C4-2B (cell line): Measurements from ENCODE around the gene ROS1.

ENCODE experiments used
- H3K27ac ChIP-seq: fragments of 450-650 bp; 2 replicates; pipeline ENCODE4 v1.5.1; 2017
- CTCF ChIP-seq: fragments of 450-650 bp; conservative IDR thresholded peaks from 2 replicates; pipeline ENCODE4 v1.5.1; 2017; ENCODE audit warnings: mild to moderate bottlenecking
- ZFX ChIP-seq: fragments of 450-650 bp; IDR thresholded peaks from 2 replicates; pipeline ENCODE4 v1.6.1; 2017

The ROS1 gene

GRCh38 chr6:117288083-117288715 lies 137.5 kb downstream of the ROS1 start:
- TF ChIP-seq CTCF (no peak), ZFX (no peak)
- H3K27ac ChIP-seq = no peak overlapping the region

DNA sequence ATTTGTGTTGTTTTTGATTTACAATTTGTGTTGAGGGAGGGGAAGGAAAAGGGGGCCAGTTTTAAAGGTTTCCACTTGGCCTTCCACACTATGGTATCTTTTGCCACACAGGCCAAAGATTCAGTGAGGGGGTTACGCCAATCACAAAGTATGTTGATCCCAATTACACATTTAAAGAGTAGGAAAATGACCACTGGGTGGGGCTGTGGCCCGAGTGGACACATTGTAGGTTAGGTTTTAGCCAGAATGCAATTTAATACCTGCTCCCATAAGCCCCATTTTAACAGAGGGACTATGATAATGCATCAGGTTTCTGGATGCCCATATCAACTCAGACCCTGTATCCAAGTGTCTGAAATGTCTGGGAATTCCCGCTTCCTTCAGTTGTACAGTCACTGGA lies 144.8 kb downstream of the ROS1 start:
- TF ChIP-seq ZFX (no peak), CTCF (peak; percentile 60)
- no peak overlapping the region for H3K27ac ChIP-seq

GRCh38 chr6:117276778-117277316 lies 148.9 kb downstream of the ROS1 start:
- TF ChIP-seq CTCF = no peak
- no peak for TF ChIP-seq ZFX
- H3K27ac ChIP-seq = no peak overlapping the region

- H3K27ac ChIP-seq = no peak overlapping the region
- no peak for TF ChIP-seq ZFX
Measured at GRCh38 chr6:117275711-117276110, 150.0 kb downstream of the ROS1 start.

GRCh38 chr6:117275205-117275604 lies 150.5 kb downstream of the ROS1 start:
- no peak for TF ChIP-seq CTCF
- no peak for TF ChIP-seq ZFX

GRCh38 chr6:117272891-117273290 lies 152.9 kb downstream of the ROS1 start:
- no peak overlapping the region for H3K27ac ChIP-seq
- TF ChIP-seq ZFX (no peak), CTCF (no peak)

More at GRCh38 chr6:117275205-117275604, 150.5 kb downstream of the ROS1 start:
- H3K27ac ChIP-seq = no peak overlapping the region

DNA sequence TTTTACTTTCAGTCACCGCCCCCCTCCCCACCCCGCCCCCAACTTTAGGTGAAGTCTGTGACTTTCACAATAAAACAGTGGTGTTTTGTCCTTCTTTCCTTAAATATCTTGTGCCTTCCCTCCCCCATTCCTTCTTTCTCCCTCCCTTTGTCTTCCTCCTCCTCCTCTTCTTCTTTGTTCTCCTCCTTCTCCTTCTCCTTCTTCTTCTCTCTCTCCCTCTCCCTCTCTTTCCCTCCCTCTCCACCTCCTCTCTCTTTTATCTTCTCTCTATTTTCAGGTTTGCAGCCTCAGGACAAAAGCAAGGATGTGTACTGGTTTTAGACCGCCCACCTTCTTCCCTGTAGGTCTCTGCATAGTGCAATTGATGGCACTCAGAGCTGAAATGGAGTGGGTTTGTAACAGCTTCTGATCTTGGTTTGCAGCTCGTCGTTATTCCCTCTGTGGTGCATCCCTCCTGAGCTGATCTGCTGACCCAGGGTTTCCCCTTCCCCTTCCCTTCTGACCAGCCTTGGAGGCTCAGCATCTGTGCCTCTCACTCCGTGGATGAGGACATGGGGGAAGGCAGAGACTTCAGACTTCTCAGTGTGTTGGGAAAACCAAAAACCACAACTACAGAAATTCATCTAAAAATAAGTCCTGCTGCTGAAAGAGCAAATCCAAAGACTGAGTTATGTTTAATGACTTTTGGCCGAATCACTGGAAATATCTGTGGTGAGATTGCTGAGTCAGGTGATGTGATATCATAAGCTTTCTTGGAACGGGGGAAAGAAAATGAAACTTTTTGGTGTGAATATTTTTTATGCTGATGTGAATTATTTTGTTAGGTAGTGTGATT lies 153.5 kb downstream of the ROS1 start:
- H3K27ac ChIP-seq = no peak overlapping the region
- TF ChIP-seq ZFX (no peak), CTCF (no peak)
